ENCODE data around the gene SMIM15.
"Not testable (repeated sequence)": the region's sequence is repeated elsewhere in the genome, so short reads cannot be mapped to it uniquely, and the experiment has no call there.

SMIM15 gene

GRCh38 chr5:61162010-61162831, at the start of gene SMIM15:
Gene SMIM15 (minus strand): TSS chr5:61162468. CDS start chr5:61160171, 2,297 bp downstream.
- peak; percentile 70 to 79 for DNase-seq

GRCh38 chr5:61207884-61208283, 45.6 kb upstream of the SMIM15 start:
- DNase-seq = no peak

- DNase-seq = no peak
Measured at GRCh38 chr5:61205013-61205412, 42.7 kb upstream of the SMIM15 start.

- no peak for DNase-seq
Measured at GRCh38 chr5:61202213-61202612, 39.9 kb upstream of the SMIM15 start.

GRCh38 chr5:61200582-61201155, 38.4 kb upstream of the SMIM15 start:
- no peak for DNase-seq

GRCh38 chr5:61198606-61199005, 36.3 kb upstream of the SMIM15 start:
- no peak for DNase-seq

GRCh38 chr5:61187826-61188225, 25.6 kb upstream of the SMIM15 start:
- DNase-seq = not testable (repeated sequence)

GRCh38 chr5:61187352-61187751, 25.1 kb upstream of the SMIM15 start:
- not testable (repeated sequence) for DNase-seq

GRCh38 chr5:61186634-61187033, 24.4 kb upstream of the SMIM15 start:
- DNase-seq = no peak

- DNase-seq = no peak
Measured at GRCh38 chr5:61184708-61185107, 22.4 kb upstream of the SMIM15 start.

- no peak for DNase-seq
Measured at GRCh38 chr5:61183538-61183937, 21.3 kb upstream of the SMIM15 start.

- no peak for DNase-seq
Measured at GRCh38 chr5:61182449-61182848, 20.2 kb upstream of the SMIM15 start.

GRCh38 chr5:61180886-61181285, 18.6 kb upstream of the SMIM15 start:
- no peak for DNase-seq

GRCh38 chr5:61178702-61179101, 16.4 kb upstream of the SMIM15 start:
- no peak for DNase-seq

GRCh38 chr5:61177716-61178115, 15.4 kb upstream of the SMIM15 start:
- DNase-seq = no peak

- no peak for DNase-seq
Measured at GRCh38 chr5:61177070-61177469, 14.8 kb upstream of the SMIM15 start.

- DNase-seq = no peak
Measured at GRCh38 chr5:61176631-61177030, 14.4 kb upstream of the SMIM15 start.

- DNase-seq = no peak
Measured at GRCh38 chr5:61171479-61171878, 9.2 kb upstream of the SMIM15 start.

- DNase-seq = no peak
Measured at GRCh38 chr5:61168951-61169350, 6.7 kb upstream of the SMIM15 start.

GRCh38 chr5:61167382-61167781, 5.1 kb upstream of the SMIM15 start:
- peak; percentile 34 to 48 for DNase-seq

GRCh38 chr5:61163905-61164304, 1.6 kb upstream of the SMIM15 start:
- DNase-seq = no peak

GRCh38 chr5:61162832-61163567, 732 bp upstream of the SMIM15 start:
- DNase-seq = no peak

GRCh38 chr5:61160497-61160896, 1.8 kb downstream of the SMIM15 start:
- no peak for DNase-seq

- DNase-seq = peak; percentile 56 to 60
Measured at GRCh38 chr5:61159836-61160235, 2.4 kb downstream of the SMIM15 start.
